H1 (cell line): Measurements from ENCODE around the gene TBC1D25. TPM values are rescaled to one million over a fixed set of nuclear protein-coding genes. Genes with fewer than 3 reads are reported as not detected.
A peak's percentile ranks its signal among the peaks of the same experiment; 100 is the strongest.

ENCODE experiments used
- CTBP2 ChIP-seq: IDR thresholded peaks from 2 replicates; pipeline ENCODE4 v1.7.0; 2011; ENCODE audit warnings: borderline replicate concordance, mild to moderate bottlenecking, moderate library complexity, mixed read lengths, low read length; ENCODE audit not compliant: insufficient read depth, insufficient read length
- FOSL1 ChIP-seq: IDR thresholded peaks from 2 replicates; pipeline ENCODE4 v1.6.1; 2011; ENCODE audit warnings: mild to moderate bottlenecking, low read depth, low read length, moderate library complexity; ENCODE audit not compliant: insufficient read depth
- JUN ChIP-seq: IDR thresholded peaks from 2 replicates; pipeline ENCODE4 v1.6.1; 2011; ENCODE audit warnings: low read depth, mild to moderate bottlenecking, improper control_type of control experiment, low read length
- RNF2 ChIP-seq: fragments of 200-900, 300-1000 bp; sonication (generic); IDR thresholded peaks from 2 replicates; pipeline ENCODE4 v1.7.1; 2016; ENCODE audit warnings: borderline replicate concordance, low read depth, mild to moderate bottlenecking, antibody characterized with exemption, low read length; ENCODE audit not compliant: poor library complexity, severe bottlenecking; ENCODE audit errors: missing control alignments
- SAP30 ChIP-seq: fragments of 300-600 bp; sonication (generic); IDR thresholded peaks from 2 replicates; pipeline ENCODE4 v1.7.1; 2012; ENCODE audit warnings: low read length, moderate library complexity, mild to moderate bottlenecking, inconsistent platforms; ENCODE audit not compliant: insufficient read depth, insufficient replicate concordance
- TAF1 ChIP-seq: IDR thresholded peaks from 2 replicates; pipeline ENCODE4 v1.6.1; 2011; ENCODE audit warnings: mild to moderate bottlenecking, low read depth, low read length
- polyA plus RNA-seq, 7 experiments: library from polyadenylated mRNA; depleted of rRNA in 3 of 7; stranded (reverse) in 5 of 7; unstranded in 2 of 7; fragments of >200 nt in 5 of 7; fragments of 200-250 nt in 2 of 7; gene quantifications; 1 replicate in 5 of 7; 2 replicates in 1 of 7; 4 replicates in 1 of 7; pipeline versions ENCODE4 v1.2.1 to v1.2.3, GENCODE V29; 2011 to 2013; ENCODE audit warnings: missing spikeins in 2 of 7, mixed read lengths in 2 of 7
- total RNA-seq: library from RNA; stranded (reverse); fragmentation: NEBNext Ultra II Directional; extraction: Animal tissue kit (Norgen Biotek cat#: 25700); gene quantifications from 2 replicates; pipeline ENCODE4 v1.2.1, GENCODE V29; 2021
- TF ChIP-seq, protein P1 (sequence below): IDR thresholded peaks from 2 replicates; pipeline ENCODE4 v1.6.1; 2012; ENCODE audit warnings: inconsistent platforms

The TBC1D25 gene
- total and polyA plus RNA-seq, 2 of the 8 experiments (the other 6 are each of a cell fraction or from before 2014, with no cell fraction given) = 6.5 to 6.8 TPM

GRCh38 chrX:48573690-48574269 lies 34.3 kb downstream of the TBC1D25 start (continued):
- TF ChIP-seq SAP30 (peak; percentile 70), FOSL1 (no peak), CTBP2 (no peak), TAF1 (no peak), JUN (no peak), RNF2 (no peak)
- TF ChIP-seq, protein P1, sequence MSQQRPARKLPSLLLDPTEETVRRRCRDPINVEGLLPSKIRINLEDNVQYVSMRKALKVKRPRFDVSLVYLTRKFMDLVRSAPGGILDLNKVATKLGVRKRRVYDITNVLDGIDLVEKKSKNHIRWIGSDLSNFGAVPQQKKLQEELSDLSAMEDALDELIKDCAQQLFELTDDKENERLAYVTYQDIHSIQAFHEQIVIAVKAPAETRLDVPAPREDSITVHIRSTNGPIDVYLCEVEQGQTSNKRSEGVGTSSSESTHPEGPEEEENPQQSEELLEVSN = no peak
